HepG2 (cell line): ENCODE data around the gene C13orf42. TPM values are rescaled to one million over a fixed set of nuclear protein-coding genes. Genes with fewer than 3 reads are reported as not detected.

ENCODE experiments used
- ATAC-seq: fragments of 200-7000 bp; cut with Tn5 transposase; 3 replicates; pipeline ENCODE4 v1.9.1; 2020; ENCODE audit warnings: mild to moderate bottlenecking, moderate library complexity
- BruUV-seq: library from RNA; stranded (reverse); fragments of 400-500 nt; replicated peaks from 2 replicates; lab custom pipeline; 2021; lab: Mats Ljungman, UMichigan
- CTCF ChIA-PET: fragments of 300-600 bp; formaldehyde crosslinking; extraction: SDS; loops from one replicate; lab custom pipeline; 2021; ENCODE audit warnings: low total read pairs, inconsistent platforms, low intra/inter-chr PET ratio; lab: Yijun Ruan, JAX
- POLR2A ChIA-PET: fragments of 350-600 bp; sonication (Branson Sonifier 250); formaldehyde crosslinking; loops from one replicate; lab custom pipeline; 2020; ENCODE audit warnings: antibody characterized with exemption, inconsistent platforms; lab: Yijun Ruan, JAX
- DNase-seq: peaks from one replicate; pipeline ENCODE4 v3.0.0-alpha.2; 2015; ENCODE audit warnings: low spot score
- FAIRE-seq: peaks from 3 replicates; lab custom pipeline; 2011; peaks lifted over from hg19 to GRCh38; lab: Jason Lieb, UNC
- H2AFZ ChIP-seq: one replicate; pipeline ENCODE4 v1.6.1; 2011; ENCODE audit warnings: low read length, inconsistent platforms
- H3K27ac ChIP-seq: fragments of 300-600 bp; 3 replicates; pipeline ENCODE4 v1.8.0; 2011; ENCODE audit warnings: mixed run types, mild to moderate bottlenecking, mixed read lengths, low read length, inconsistent platforms; ENCODE audit not compliant: insufficient read depth; ENCODE audit errors: extremely low read length
- H3K27me3 ChIP-seq, 2 experiments: fragments of 200-600 bp in 1 of 2; 2 replicates in 1 of 2; 3 replicates in 1 of 2; pipeline versions ENCODE4 v1.6.0 to v1.8.0; 2011; ENCODE audit warnings: low read length in 2 of 2, mild to moderate bottlenecking in 2 of 2, moderate library complexity in 2 of 2, inconsistent platforms in 1 of 2; ENCODE audit not compliant: insufficient read depth in 2 of 2, control insufficient read depth in 1 of 2
- H3K36me3 ChIP-seq, 2 experiments: fragments of 200-600 bp in 1 of 2; replicated peaks in 1 of 2; 2 replicates in 1 of 2; 3 replicates in 1 of 2; pipeline versions ENCODE4 v1.5.1 to v1.8.0; 2011; ENCODE audit warnings: low read length in 2 of 2, inconsistent platforms in 1 of 2; ENCODE audit not compliant: insufficient read depth in 2 of 2, control insufficient read depth in 1 of 2
- H3K4me1 ChIP-seq: 2 replicates; pipeline ENCODE4 v1.5.1; 2012; ENCODE audit warnings: low read length, inconsistent platforms; ENCODE audit not compliant: insufficient read depth
- H3K4me2 ChIP-seq: 2 replicates; pipeline ENCODE4 v1.6.0; 2011; ENCODE audit warnings: low read depth, low read length, inconsistent platforms
- H3K4me3 ChIP-seq, 3 experiments: fragments of 200-600 bp in 1 of 3; sonication (generic), shearing (Covaris generic) in 1 of 3; replicated peaks in 1 of 3; 2 replicates each; pipeline ENCODE4 v1.5.1; 2011 to 2016; ENCODE audit warnings: low read length in 3 of 3, inconsistent platforms in 2 of 3, low read depth in 2 of 3, mild to moderate bottlenecking in 2 of 3, control low read depth in 1 of 3, mixed read lengths in 1 of 3; ENCODE audit not compliant: insufficient read depth in 1 of 3
- H3K79me2 ChIP-seq: one replicate; pipeline ENCODE4 v1.6.1; 2011; ENCODE audit warnings: low read length, inconsistent platforms; ENCODE audit not compliant: insufficient read depth
- H3K9ac ChIP-seq: 2 replicates; pipeline ENCODE4 v1.6.0; 2011; ENCODE audit warnings: mild to moderate bottlenecking, low read depth, low read length, inconsistent platforms; ENCODE audit not compliant: insufficient read depth
- H3K9me3 ChIP-seq: 2 replicates; pipeline ENCODE4 v1.5.1; 2012; ENCODE audit warnings: mild to moderate bottlenecking, low read length
- H4K20me1 ChIP-seq: 2 replicates; pipeline ENCODE4 v1.6.0; 2011; ENCODE audit warnings: inconsistent platforms, mild to moderate bottlenecking, low read length, moderate library complexity; ENCODE audit not compliant: insufficient read depth
- CHCHD3 ChIP-seq: sonication (generic); formaldehyde crosslinking; IDR thresholded peaks from 2 replicates; pipeline ENCODE4 v1.8.0; 2022; ENCODE audit warnings: mild to moderate bottlenecking, missing genetic modification reagents, moderate library complexity
- NFE2L2 ChIP-seq: fragments of 150-350 bp; IDR thresholded peaks from 2 replicates; pipeline ENCODE4 v1.6.1; 2014; ENCODE audit warnings: low read length
- ZNF234 ChIP-seq: sonication (generic); formaldehyde crosslinking; conservative IDR thresholded peaks from 2 replicates; pipeline ENCODE4 v1.5.1; 2020; ENCODE audit warnings: mild to moderate bottlenecking, missing genetic modification reagents
- ZNF484 ChIP-seq: sonication (generic); formaldehyde crosslinking; IDR thresholded peaks from 2 replicates; pipeline ENCODE4 v1.5.1; 2020; ENCODE audit warnings: mild to moderate bottlenecking, low read depth, missing genetic modification reagents, borderline replicate concordance
- WGBS: methylation state at CpG from one replicate; pipeline ENCODE4 v1.1.6; 2017; ENCODE audit warnings: low lambda C conversion rate; 5-methylcytosine and 5-hydroxymethylcytosine counted together
- in situ Hi-C: cut with HindIII; loops from 2 replicates; pipeline ENCODE4 v1.10.0; 2017; ENCODE audit warnings: low pct_unique_long_range_greater_than_20kb; ENCODE audit not compliant: extremely low pct_ligation_motif_present
- intact Hi-C: fragments of 100-400 bp; cut with micrococcal nuclease; formaldehyde crosslinking; loops from one replicate; pipeline ENCODE4 v1.10.0; 2022; ENCODE audit not compliant: unreplicated experiment
- polyA plus RNA-seq, 8 experiments: library from polyadenylated mRNA; depleted of rRNA in 3 of 8; stranded (reverse) in 7 of 8; unstranded in 1 of 8; fragments of >200 nt; fragmentation: Illumina TruSeq in 4 of 8; extraction: Trizol in 4 of 8; gene quantifications; 2 replicates each; pipeline versions ENCODE4 v1.2.1 to v1.2.3, GENCODE V29; 2011 to 2016; ENCODE audit warnings: low read depth in 4 of 8, missing spikeins in 1 of 8, mixed read lengths in 1 of 8; ENCODE audit not compliant: insufficient read depth in 1 of 8
- total RNA-seq, 5 experiments: library from RNA; depleted of rRNA; stranded (reverse); fragments of >200 nt; fragmentation: Illumina TruSeq; extraction: Trizol; gene quantifications; 2 replicates each; pipeline ENCODE4 v1.2.3, GENCODE V29; 2016; ENCODE audit warnings: low read depth in 1 of 5
- TF ChIP-seq, protein P1 (sequence below): sonication (generic); formaldehyde crosslinking; conservative IDR thresholded peaks from 2 replicates; pipeline ENCODE4 v1.4.0; 2020; ENCODE audit warnings: mild to moderate bottlenecking, missing genetic modification reagents, moderate library complexity
- TF ChIP-seq, protein P2 (sequence below): sonication (generic); formaldehyde crosslinking; IDR thresholded peaks from 2 replicates; pipeline ENCODE4 v1.5.1; 2020; ENCODE audit warnings: mild to moderate bottlenecking, moderate library complexity, missing genetic modification reagents
- TF ChIP-seq, protein P3 (sequence below): IDR thresholded peaks from 2 replicates; pipeline ENCODE4 v1.6.1; 2016; ENCODE audit warnings: missing biosample characterization, missing genetic modification reagents, low read depth

C13orf42 gene
- total and polyA plus RNA-seq, 2 of the 13 experiments (the other 11 are each of a cell fraction or from before 2014, with no cell fraction given) = not detected

DNA sequence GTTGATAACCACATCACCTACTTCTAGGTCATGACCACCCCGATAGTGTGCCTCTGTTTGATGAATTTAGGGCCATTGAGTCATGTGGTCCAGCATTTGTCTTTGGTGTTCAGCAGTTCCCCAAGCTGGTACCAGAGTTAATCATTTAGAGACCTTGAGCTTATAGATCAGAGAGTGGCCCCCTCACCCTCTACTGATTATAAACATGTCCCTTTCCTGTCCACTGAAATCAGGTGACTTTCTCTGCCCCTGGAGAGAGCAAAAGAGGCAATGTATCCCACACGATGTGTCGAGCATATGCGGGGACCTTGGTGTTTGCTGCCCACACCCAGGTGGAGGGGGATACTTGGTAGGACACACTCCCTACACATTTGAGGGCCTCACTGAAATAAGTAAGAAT is 46.3 kb downstream of the C13orf42 start:
- no peak overlapping the region for H3K4me3 ChIP-seq
- H3K79me2 ChIP-seq = no peaks in the 10 kb centered on the region
- H4K20me1 ChIP-seq = no peaks in the 10 kb centered on the region
- no peak for FAIRE-seq
- no TSS peak for BruUV-seq
- CTCF ChIA-PET = no interaction called here
- DNase-seq = peak; percentile 23
- ATAC-seq = peak; percentile 78
- H3K9me3 ChIP-seq = no peaks in the 10 kb centered on the region
- H3K9ac ChIP-seq = no peak overlapping the region
- H3K36me3 ChIP-seq = no peaks in the 10 kb centered on the region
- H3K27ac ChIP-seq = no peak overlapping the region
- H3K27me3 ChIP-seq = peaks cover 0 to 12% of the 10 kb centered on the region in 2 experiments; a peak in 2 of 5 replicates
- TF ChIP-seq CHCHD3 (CRISPR knock-in tag) = no peak
- TF ChIP-seq, protein P1, sequence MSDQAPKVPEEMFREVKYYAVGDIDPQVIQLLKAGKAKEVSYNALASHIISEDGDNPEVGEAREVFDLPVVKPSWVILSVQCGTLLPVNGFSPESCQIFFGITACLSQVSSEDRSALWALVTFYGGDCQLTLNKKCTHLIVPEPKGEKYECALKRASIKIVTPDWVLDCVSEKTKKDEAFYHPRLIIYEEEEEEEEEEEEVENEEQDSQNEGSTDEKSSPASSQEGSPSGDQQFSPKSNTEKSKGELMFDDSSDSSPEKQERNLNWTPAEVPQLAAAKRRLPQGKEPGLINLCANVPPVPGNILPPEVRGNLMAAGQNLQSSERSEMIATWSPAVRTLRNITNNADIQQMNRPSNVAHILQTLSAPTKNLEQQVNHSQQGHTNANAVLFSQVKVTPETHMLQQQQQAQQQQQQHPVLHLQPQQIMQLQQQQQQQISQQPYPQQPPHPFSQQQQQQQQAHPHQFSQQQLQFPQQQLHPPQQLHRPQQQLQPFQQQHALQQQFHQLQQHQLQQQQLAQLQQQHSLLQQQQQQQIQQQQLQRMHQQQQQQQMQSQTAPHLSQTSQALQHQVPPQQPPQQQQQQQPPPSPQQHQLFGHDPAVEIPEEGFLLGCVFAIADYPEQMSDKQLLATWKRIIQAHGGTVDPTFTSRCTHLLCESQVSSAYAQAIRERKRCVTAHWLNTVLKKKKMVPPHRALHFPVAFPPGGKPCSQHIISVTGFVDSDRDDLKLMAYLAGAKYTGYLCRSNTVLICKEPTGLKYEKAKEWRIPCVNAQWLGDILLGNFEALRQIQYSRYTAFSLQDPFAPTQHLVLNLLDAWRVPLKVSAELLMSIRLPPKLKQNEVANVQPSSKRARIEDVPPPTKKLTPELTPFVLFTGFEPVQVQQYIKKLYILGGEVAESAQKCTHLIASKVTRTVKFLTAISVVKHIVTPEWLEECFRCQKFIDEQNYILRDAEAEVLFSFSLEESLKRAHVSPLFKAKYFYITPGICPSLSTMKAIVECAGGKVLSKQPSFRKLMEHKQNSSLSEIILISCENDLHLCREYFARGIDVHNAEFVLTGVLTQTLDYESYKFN (CRISPR knock-in tag) = 0 out of 2 replicates have a peak, but pooled peaks have one; percentile 32
- TF ChIP-seq NFE2L2 = no peak
- TF ChIP-seq, protein P2, sequence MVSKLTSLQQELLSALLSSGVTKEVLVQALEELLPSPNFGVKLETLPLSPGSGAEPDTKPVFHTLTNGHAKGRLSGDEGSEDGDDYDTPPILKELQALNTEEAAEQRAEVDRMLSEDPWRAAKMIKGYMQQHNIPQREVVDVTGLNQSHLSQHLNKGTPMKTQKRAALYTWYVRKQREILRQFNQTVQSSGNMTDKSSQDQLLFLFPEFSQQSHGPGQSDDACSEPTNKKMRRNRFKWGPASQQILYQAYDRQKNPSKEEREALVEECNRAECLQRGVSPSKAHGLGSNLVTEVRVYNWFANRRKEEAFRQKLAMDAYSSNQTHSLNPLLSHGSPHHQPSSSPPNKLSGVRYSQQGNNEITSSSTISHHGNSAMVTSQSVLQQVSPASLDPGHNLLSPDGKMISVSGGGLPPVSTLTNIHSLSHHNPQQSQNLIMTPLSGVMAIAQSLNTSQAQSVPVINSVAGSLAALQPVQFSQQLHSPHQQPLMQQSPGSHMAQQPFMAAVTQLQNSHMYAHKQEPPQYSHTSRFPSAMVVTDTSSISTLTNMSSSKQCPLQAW = peak; percentile 65
- TF ChIP-seq ZNF484 (CRISPR knock-in tag) = no peak
- TF ChIP-seq, protein P3, sequence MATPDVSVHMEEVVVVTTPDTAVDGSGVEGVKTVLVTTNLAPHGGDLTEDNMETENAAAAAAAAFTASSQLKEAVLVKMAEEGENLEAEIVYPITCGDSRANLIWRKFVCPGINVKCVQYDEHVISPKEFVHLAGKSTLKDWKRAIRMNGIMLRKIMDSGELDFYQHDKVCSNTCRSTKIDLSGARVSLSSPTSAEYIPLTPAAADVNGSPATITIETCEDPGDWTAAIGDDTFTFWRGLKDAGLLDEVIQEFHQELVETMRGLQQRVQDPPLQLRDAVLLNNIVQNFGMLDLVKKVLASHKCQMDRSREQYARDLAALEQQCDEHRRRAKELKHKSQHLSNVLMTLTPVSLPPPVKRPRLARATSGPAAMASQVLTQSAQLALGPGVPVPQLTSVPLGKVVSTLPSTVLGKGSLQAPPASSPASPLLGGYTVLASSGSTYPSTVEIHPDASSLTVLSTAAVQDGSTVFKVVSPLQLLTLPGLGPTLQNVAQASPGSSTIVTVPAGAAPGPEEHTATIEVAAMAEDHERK (CRISPR knock-in tag) = no peak
- no peak for TF ChIP-seq ZNF234
- 3% methylated on average over 4 of the region's 4 CpGs for WGBS
- no peak overlapping the region for H2AFZ ChIP-seq
- intact Hi-C loops = loop anchor here (5.0 kb wide), 1 partner anchor 982 kb away; no protein-coding TSS in a partner anchor
- peak overlapping the region; percentile 36; the same call in 1 of the 2 replicates for H3K4me2 ChIP-seq
- H3K4me1 ChIP-seq = peaks cover 18% of the 10 kb centered on the region
- POLR2A ChIA-PET = interaction anchor here (0.6 kb wide), 1 partner anchor 940 kb away, joined by 3 read pairs; no protein-coding TSS in a partner anchor
- in situ Hi-C loops = loop anchor here (25.0 kb wide), 2 partner anchors 1077 to 1402 kb away; partner anchors contain the start of gene TRIM13
